Astrocyte (in vitro differentiated cells and primary cell): ENCODE measurements around the gene DUSP10. TPM values are rescaled to one million over a fixed set of nuclear protein-coding genes. Genes with fewer than 3 reads are reported as not detected.

ENCODE experiments used
- DNase-seq: peaks from one replicate; pipeline ENCODE4 v3.0.0-alpha.2; 2010; ENCODE audit warnings: low read depth
- FAIRE-seq: peaks from 2 replicates; lab custom pipeline; 2011; peaks lifted over from hg19 to GRCh38; lab: Jason Lieb, UNC
- H2AFZ ChIP-seq: 2 replicates; pipeline ENCODE4 v1.6.0; 2012; ENCODE audit warnings: low read depth, low read length, inconsistent platforms
- H3K27ac ChIP-seq: 2 replicates; pipeline ENCODE4 v1.5.1; 2011; ENCODE audit warnings: low read depth, low read length, inconsistent platforms
- H3K27me3 ChIP-seq: 2 replicates; pipeline ENCODE4 v1.6.0; 2011; ENCODE audit warnings: low read length, inconsistent platforms; ENCODE audit not compliant: insufficient read depth
- H3K36me3 ChIP-seq: 2 replicates; pipeline ENCODE4 v1.5.1; 2011; ENCODE audit warnings: low read length, inconsistent platforms; ENCODE audit not compliant: insufficient read depth
- H3K4me1 ChIP-seq: 2 replicates; pipeline ENCODE4 v1.5.1; 2011; ENCODE audit warnings: low read length, inconsistent platforms; ENCODE audit not compliant: insufficient read depth
- H3K4me2 ChIP-seq: 2 replicates; pipeline ENCODE4 v1.6.0; 2012; ENCODE audit warnings: low read length, inconsistent platforms
- H3K4me3 ChIP-seq: 2 replicates; pipeline ENCODE4 v1.5.1; 2011; ENCODE audit warnings: low read depth, mild to moderate bottlenecking, low read length, inconsistent platforms; ENCODE audit not compliant: insufficient read depth
- H3K79me2 ChIP-seq: 2 replicates; pipeline ENCODE4 v1.6.0; 2012; ENCODE audit warnings: mild to moderate bottlenecking, low read length, inconsistent platforms; ENCODE audit not compliant: insufficient read depth
- H3K9ac ChIP-seq: 2 replicates; pipeline ENCODE4 v1.6.0; 2012; ENCODE audit warnings: mild to moderate bottlenecking, low read length, inconsistent platforms
- H3K9me3 ChIP-seq: 2 replicates; pipeline ENCODE4 v1.5.1; 2012; ENCODE audit warnings: low read depth, mild to moderate bottlenecking, low read length, inconsistent platforms; ENCODE audit not compliant: insufficient read depth
- H4K20me1 ChIP-seq: 2 replicates; pipeline ENCODE4 v1.6.0; 2012; ENCODE audit warnings: low read length, inconsistent platforms; ENCODE audit not compliant: insufficient read depth
- H3K27ac Mint-ChIP-seq: one replicate; pipeline ENCODE4 v1.8.0; 2021; ENCODE audit warnings: mild to moderate bottlenecking, mixed read lengths; ENCODE audit not compliant: unreplicated experiment
- H3K27me3 Mint-ChIP-seq: one replicate; pipeline ENCODE4 v1.8.0; 2021; ENCODE audit warnings: low read depth, mixed read lengths; ENCODE audit not compliant: unreplicated experiment
- H3K36me3 Mint-ChIP-seq: one replicate; pipeline ENCODE4 v1.8.0; 2021; ENCODE audit warnings: low read depth, mixed read lengths; ENCODE audit not compliant: unreplicated experiment
- H3K4me1 Mint-ChIP-seq: one replicate; pipeline ENCODE4 v1.8.0; 2021; ENCODE audit warnings: low read depth, mixed read lengths; ENCODE audit not compliant: unreplicated experiment
- H3K4me3 Mint-ChIP-seq: one replicate; pipeline ENCODE4 v1.8.0; 2021; ENCODE audit warnings: mild to moderate bottlenecking, moderate library complexity, mixed read lengths; ENCODE audit not compliant: unreplicated experiment
- H3K9me3 Mint-ChIP-seq: one replicate; pipeline ENCODE4 v1.8.0; 2021; ENCODE audit warnings: mild to moderate bottlenecking, mixed read lengths; ENCODE audit not compliant: unreplicated experiment
- EZH2 ChIP-seq: IDR thresholded peaks from 2 replicates; pipeline ENCODE4 v1.6.1; 2012; ENCODE audit warnings: mild to moderate bottlenecking, low read length, inconsistent platforms; ENCODE audit not compliant: insufficient read depth
- total RNA-seq: library from RNA; stranded (reverse); gene quantifications from 2 replicates; pipeline ENCODE4 v1.2.1, GENCODE V29; 2021
- TF ChIP-seq, protein P1 (sequence below): IDR thresholded peaks from 2 replicates; pipeline ENCODE4 v1.5.1; 2011; ENCODE audit warnings: low read depth, mild to moderate bottlenecking, inconsistent platforms, low read length, moderate library complexity; ENCODE audit not compliant: insufficient read depth

The DUSP10 gene
- total RNA-seq, 1 donor from 2014 or later: 45.8 TPM

DNA sequence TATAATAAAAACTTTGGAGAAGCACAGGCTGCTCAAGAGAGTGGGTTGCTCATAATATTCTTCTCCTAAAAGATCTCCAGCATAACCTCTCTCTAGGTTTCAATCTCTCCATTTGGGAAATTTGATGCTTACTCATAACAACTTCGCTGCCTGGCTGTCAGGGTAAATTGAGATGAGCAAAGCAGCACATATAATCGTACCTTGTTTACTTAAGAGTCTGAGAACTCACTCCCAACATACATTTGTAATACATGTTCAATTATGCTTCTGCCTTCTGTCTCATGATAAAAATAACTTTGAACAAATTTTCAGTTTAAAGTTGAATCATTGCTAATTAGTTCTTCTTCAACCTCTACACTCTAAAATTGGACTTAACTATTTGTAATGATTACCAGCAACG lies 68.9 kb downstream of the DUSP10 start:
- TF ChIP-seq, protein P1, sequence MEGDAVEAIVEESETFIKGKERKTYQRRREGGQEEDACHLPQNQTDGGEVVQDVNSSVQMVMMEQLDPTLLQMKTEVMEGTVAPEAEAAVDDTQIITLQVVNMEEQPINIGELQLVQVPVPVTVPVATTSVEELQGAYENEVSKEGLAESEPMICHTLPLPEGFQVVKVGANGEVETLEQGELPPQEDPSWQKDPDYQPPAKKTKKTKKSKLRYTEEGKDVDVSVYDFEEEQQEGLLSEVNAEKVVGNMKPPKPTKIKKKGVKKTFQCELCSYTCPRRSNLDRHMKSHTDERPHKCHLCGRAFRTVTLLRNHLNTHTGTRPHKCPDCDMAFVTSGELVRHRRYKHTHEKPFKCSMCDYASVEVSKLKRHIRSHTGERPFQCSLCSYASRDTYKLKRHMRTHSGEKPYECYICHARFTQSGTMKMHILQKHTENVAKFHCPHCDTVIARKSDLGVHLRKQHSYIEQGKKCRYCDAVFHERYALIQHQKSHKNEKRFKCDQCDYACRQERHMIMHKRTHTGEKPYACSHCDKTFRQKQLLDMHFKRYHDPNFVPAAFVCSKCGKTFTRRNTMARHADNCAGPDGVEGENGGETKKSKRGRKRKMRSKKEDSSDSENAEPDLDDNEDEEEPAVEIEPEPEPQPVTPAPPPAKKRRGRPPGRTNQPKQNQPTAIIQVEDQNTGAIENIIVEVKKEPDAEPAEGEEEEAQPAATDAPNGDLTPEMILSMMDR: no peak
- no peak for TF ChIP-seq EZH2
- no peaks in the 10 kb centered on the region for H3K27me3 ChIP-seq
- H2AFZ ChIP-seq: no peak overlapping the region
- no peak overlapping the region for H3K4me3 ChIP-seq
- no peaks in the 10 kb centered on the region for H3K9me3 Mint-ChIP-seq
- no peak overlapping the region for H3K27ac ChIP-seq
- no peaks in the 10 kb centered on the region for H3K27me3 Mint-ChIP-seq
- no peak overlapping the region for H3K27ac Mint-ChIP-seq
- no peaks in the 10 kb centered on the region for H3K79me2 ChIP-seq
- H3K9me3 ChIP-seq: no peaks in the 10 kb centered on the region
- H3K4me3 Mint-ChIP-seq: no peak overlapping the region
- peaks cover 7% of the 10 kb centered on the region for H3K4me1 Mint-ChIP-seq
- DNase-seq: no peak
- H3K36me3 ChIP-seq: no peaks in the 10 kb centered on the region
- no peaks in the 10 kb centered on the region for H3K36me3 Mint-ChIP-seq
- H3K4me1 ChIP-seq: no peaks in the 10 kb centered on the region
- FAIRE-seq: no peak
- no peak overlapping the region for H3K4me2 ChIP-seq
- H3K9ac ChIP-seq: no peak overlapping the region
- H4K20me1 ChIP-seq: no peaks in the 10 kb centered on the region

DNA sequence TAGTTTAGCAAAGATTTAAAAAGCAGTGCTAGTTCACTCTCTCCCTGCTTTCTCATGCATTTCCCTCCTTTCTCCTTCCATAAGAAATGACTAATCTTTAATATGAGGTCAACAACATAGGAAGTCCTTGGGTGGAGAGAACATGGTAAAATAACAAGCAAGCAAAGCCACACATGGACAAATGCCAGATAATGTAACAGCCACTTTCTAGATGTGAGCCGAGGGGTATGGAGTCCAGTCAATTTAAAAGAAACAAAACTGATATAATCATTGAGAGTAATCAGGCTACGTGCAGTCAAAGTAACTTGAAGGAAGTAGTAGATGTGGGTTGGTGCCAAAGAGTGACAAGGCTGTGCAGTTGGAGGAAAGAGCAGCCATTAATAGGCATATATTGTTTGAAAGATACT lies 69.6 kb downstream of the DUSP10 start:
- Histone ChIP-seq H3K9ac (no peak overlapping the region), H2AFZ (no peak overlapping the region), H3K79me2 (no peaks in the 10 kb centered on the region), H3K4me1 (peaks cover 4% of the 10 kb centered on the region), H3K4me2 (peak overlapping the region; percentile 22), H3K27me3 (no peaks in the 10 kb centered on the region), H3K9me3 (no peaks in the 10 kb centered on the region), H3K4me3 (no peak overlapping the region), H3K36me3 (no peaks in the 10 kb centered on the region), H3K27ac (no peak overlapping the region), H4K20me1 (no peaks in the 10 kb centered on the region)
- peak; percentile 60 for FAIRE-seq
- H3K9me3 Mint-ChIP-seq: no peaks in the 10 kb centered on the region
- H3K4me3 Mint-ChIP-seq: no peak overlapping the region
- H3K27ac Mint-ChIP-seq: no peak overlapping the region
- H3K27me3 Mint-ChIP-seq: no peaks in the 10 kb centered on the region
- H3K4me1 Mint-ChIP-seq: peaks cover 14% of the 10 kb centered on the region
- DNase-seq: peak; percentile 62
- TF ChIP-seq, protein P1: no peak
- no peak for TF ChIP-seq EZH2
- H3K36me3 Mint-ChIP-seq: no peaks in the 10 kb centered on the region

- Histone ChIP-seq H2AFZ (no peak overlapping the region), H3K79me2 (no peaks in the 10 kb centered on the region), H3K4me1 (peaks cover 4% of the 10 kb centered on the region), H3K36me3 (no peaks in the 10 kb centered on the region), H3K4me2 (no peak overlapping the region), H3K9ac (no peak overlapping the region), H3K27ac (no peak overlapping the region), H3K9me3 (no peaks in the 10 kb centered on the region), H4K20me1 (no peaks in the 10 kb centered on the region), H3K27me3 (no peaks in the 10 kb centered on the region), H3K4me3 (no peak overlapping the region)
- FAIRE-seq: no peak
- Mint-ChIP-seq H3K4me3 (no peak overlapping the region), H3K4me1 (peaks cover 15% of the 10 kb centered on the region), H3K27me3 (no peaks in the 10 kb centered on the region), H3K27ac (no peak overlapping the region), H3K9me3 (no peaks in the 10 kb centered on the region), H3K36me3 (no peaks in the 10 kb centered on the region)
- peak; percentile 24 for DNase-seq
- TF ChIP-seq, protein P1: no peak
- TF ChIP-seq EZH2: no peak
Observed at GRCh38 chr1:221670081-221670480, 71.8 kb downstream of the DUSP10 start.
